ENCODE results near the gene PKP3.
"Not testable (repeated sequence)": the region's sequence is repeated elsewhere in the genome, so short reads cannot be mapped to it uniquely, and the experiment has no call there.

The PKP3 gene

GRCh38 chr11:357582-357981, 36.4 kb upstream of the PKP3 start:
- H3K4me3 ChIP-seq (ENCODE audit: low read depth, low read length), result no peak overlapping the region
- TF ChIP-seq POLR2A (IDR thresholded peaks at IDR 0.05; ENCODE audit: extremely low read depth, insufficient read length), result no peak
- no peak for TF ChIP-seq MAX (IDR thresholded peaks at IDR 0.05; ENCODE audit: low read depth, low read length)
- TF ChIP-seq CTCF (IDR thresholded peaks at IDR 0.05; ENCODE audit: low read depth, low read length), result no peak
- TF ChIP-seq MYC (IDR thresholded peaks at IDR 0.05; ENCODE audit: low read depth, low read length), result no peak
- no peak for DNase-seq (ENCODE audit: low read depth)

- TF ChIP-seq MYC (IDR thresholded peaks at IDR 0.05; ENCODE audit: low read depth, low read length), result no peak
- TF ChIP-seq CTCF (IDR thresholded peaks at IDR 0.05; ENCODE audit: low read depth, low read length), result no peak
- TF ChIP-seq POLR2A (IDR thresholded peaks at IDR 0.05; ENCODE audit: extremely low read depth, insufficient read length), result no peak
- no peak for TF ChIP-seq MAX (IDR thresholded peaks at IDR 0.05; ENCODE audit: low read depth, low read length)
- no peak overlapping the region for H3K4me3 ChIP-seq (ENCODE audit: low read depth, low read length)
- DNase-seq (ENCODE audit: low read depth), result no peak
Observed at GRCh38 chr11:358129-358800, 35.7 kb upstream of the PKP3 start.

- no peak overlapping the region for H3K4me3 ChIP-seq (ENCODE audit: low read depth, low read length)
- no peak for DNase-seq (ENCODE audit: low read depth)
- no peak for TF ChIP-seq POLR2A (IDR thresholded peaks at IDR 0.05; ENCODE audit: extremely low read depth, insufficient read length)
- no peak for TF ChIP-seq MYC (IDR thresholded peaks at IDR 0.05; ENCODE audit: low read depth, low read length)
Observed at GRCh38 chr11:359181-359714, 34.8 kb upstream of the PKP3 start.

- no peak for TF ChIP-seq POLR2A (IDR thresholded peaks at IDR 0.05; ENCODE audit: extremely low read depth, insufficient read length)
- TF ChIP-seq MAX (IDR thresholded peaks at IDR 0.05; ENCODE audit: low read depth, low read length), result no peak
- TF ChIP-seq CTCF (IDR thresholded peaks at IDR 0.05; ENCODE audit: low read depth, low read length), result no peak
- no peak for TF ChIP-seq MYC (IDR thresholded peaks at IDR 0.05; ENCODE audit: low read depth, low read length)
- DNase-seq (ENCODE audit: low read depth), result no peak
- no peak overlapping the region for H3K4me3 ChIP-seq (ENCODE audit: low read depth, low read length)
Observed at GRCh38 chr11:360326-361280, 33.4 kb upstream of the PKP3 start.

- H3K4me3 ChIP-seq (ENCODE audit: low read depth, low read length), result no peak overlapping the region
- TF ChIP-seq MAX (IDR thresholded peaks at IDR 0.05; ENCODE audit: low read depth, low read length) (no peak), POLR2A (IDR thresholded peaks at IDR 0.05; ENCODE audit: extremely low read depth, insufficient read length) (no peak), CTCF (IDR thresholded peaks at IDR 0.05; ENCODE audit: low read depth, low read length) (no peak), MYC (IDR thresholded peaks at IDR 0.05; ENCODE audit: low read depth, low read length) (no peak)
- DNase-seq (ENCODE audit: low read depth), result no peak
Observed at GRCh38 chr11:362642-363442, 31.2 kb upstream of the PKP3 start.

- not testable (repeated sequence) for DNase-seq (ENCODE audit: low read depth); H3K4me3 ChIP-seq (ENCODE audit: low read depth, low read length)
Observed at GRCh38 chr11:363443-363805, 30.6 kb upstream of the PKP3 start.

Data from NB4 (cell line).